Spleen (tissue), 11 donors: ENCODE results near the gene PRKCZ. TPM values are rescaled to one million over a fixed set of nuclear protein-coding genes. Genes with fewer than 3 reads are reported as not detected.

ENCODE experiments used
- DNase-seq: peaks from one replicate; pipeline ENCODE4 v3.0.0-alpha.2; 2020
- H3K27ac ChIP-seq, 8 donors: fragments of 200-600 bp; sonication (generic) in 7 of 8; 1 replicate in 4 of 8; 2 replicates in 4 of 8; pipeline versions ENCODE4 v1.5.0 to v1.8.0; 2016 to 2021; ENCODE audit warnings: inconsistent platforms in 4 of 8, mild to moderate bottlenecking in 4 of 8, moderate library complexity in 1 of 8
- H3K27me3 ChIP-seq, 7 donors: fragments of 200-600 bp; sonication (generic) in 6 of 7; replicated peaks in 1 of 7; 1 replicate in 4 of 7; 2 replicates in 3 of 7; pipeline versions ENCODE4 v1.5.0 to v1.8.0; 2016 to 2021; ENCODE audit warnings: inconsistent platforms in 3 of 7, mild to moderate bottlenecking in 1 of 7
- H3K36me3 ChIP-seq, 6 donors: fragments of 200-600 bp; sonication (generic) in 5 of 6; 1 replicate in 4 of 6; 2 replicates in 2 of 6; pipeline versions ENCODE4 v1.5.0 to v1.8.0; 2016 to 2021; ENCODE audit warnings: inconsistent platforms in 2 of 6
- H3K4me1 ChIP-seq, 6 donors: fragments of 200-600 bp; sonication (generic) in 5 of 6; 1 replicate in 3 of 6; 2 replicates in 3 of 6; pipeline versions ENCODE4 v1.5.0 to v1.8.0; 2016 to 2021; ENCODE audit warnings: inconsistent platforms in 3 of 6
- H3K4me3 ChIP-seq, 8 donors: fragments of 200-600 bp; sonication (generic) in 7 of 8; 1 replicate in 4 of 8; 2 replicates in 4 of 8; pipeline versions ENCODE4 v1.5.0 to v1.8.0; 2016 to 2021; ENCODE audit warnings: inconsistent platforms in 4 of 8, mild to moderate bottlenecking in 4 of 8, moderate library complexity in 2 of 8
- H3K9me3 ChIP-seq, 8 donors: fragments of 200-600 bp; sonication (generic) in 7 of 8; 1 replicate in 4 of 8; 2 replicates in 4 of 8; pipeline versions ENCODE4 v1.5.0 to v1.8.0; 2016 to 2021; ENCODE audit warnings: inconsistent platforms in 4 of 8
- CTCF ChIP-seq, 11 experiments: fragments of 200-600 bp in 7 of 11; fragments of 450-650 bp in 4 of 11; sonication (generic) in 4 of 11; IDR thresholded peaks in 8 of 11; conservative IDR thresholded peaks in 3 of 11; 1 replicate in 7 of 11; 2 replicates in 4 of 11; pipeline versions ENCODE4 v1.4.0 to v1.8.0; 2016 to 2021; ENCODE audit warnings: antibody characterized with exemption in 11 of 11, inconsistent platforms in 4 of 11, mild to moderate bottlenecking in 1 of 11
- POLR2A ChIP-seq, 3 donors: fragments of 450-650 bp; IDR thresholded peaks; one replicate each; pipeline ENCODE4 v1.5.1; 2017; ENCODE audit warnings: antibody characterized with exemption in 3 of 3, mild to moderate bottlenecking in 1 of 3
- POLR2AphosphoS5 ChIP-seq, 3 donors: sonication (generic); formaldehyde crosslinking; IDR thresholded peaks; one replicate each; pipeline ENCODE4 v1.5.1; 2017; ENCODE audit warnings: antibody characterized with exemption in 3 of 3
- WGBS, 5 donors: extraction: QIAGEN DNeasy Blood & Tissue Kit in 3 of 5; methylation state at CpG; one replicate each; pipeline versions ENCODE4 v1.1.5 to v1.1.7; 2013 to 2018; 5-methylcytosine and 5-hydroxymethylcytosine counted together
- intact Hi-C: fragments of 100-400 bp; cut with DNase I; formaldehyde crosslinking; loops from one replicate; pipeline ENCODE4 v1.15.0; 2023; ENCODE audit warnings: low total_unique reads
- polyA plus RNA-seq, 3 donors: library from polyadenylated mRNA; stranded (reverse); fragments of 200-250 nt; gene quantifications; one replicate each; pipeline ENCODE4 v1.2.1, GENCODE V29; 2013
- total RNA-seq, 7 donors: library from RNA; depleted of rRNA in 3 of 7; stranded (reverse); fragments of >200 nt in 3 of 7; fragmentation: NEBNext Ultra II Directional in 4 of 7; extraction: Animal tissue kit (Norgen Biotek cat#: 25700) in 4 of 7; gene quantifications; one replicate each; pipeline versions ENCODE4 v1.1.0 to v1.2.1, GENCODE V29; 2016 to 2021
- donor health status: healthy with polysubstance abuse.
- donor health status: DM: no; HTN: no; CAD: no; lungs with moderate emphysema.
- donor health status: DM: no; HTN: no; CAD: no.
- donor health status: Bipolar disorder and iron deficiency.
- donor health status: healthy.
- donor health status: DM: no; HTN: no; CAD: no.
- donor health status: DM: yes; HTN: yes; CAD: no.

PRKCZ gene
- total and polyA plus RNA-seq, 10 donors, result 17.6 to 61.8 (median 34.0) TPM

- H3K4me3 ChIP-seq, result no peak overlapping the region
- 88 to 95% (median 92%) methylated on average over 25 of the region's 25 CpGs for WGBS, 5 donors
- H3K27me3 ChIP-seq, result no peaks in the 10 kb centered on the region
- peaks cover 0 to 32% (median 6%) of the 10 kb centered on the region in 6 donors for H3K36me3 ChIP-seq
- H3K4me1 ChIP-seq, result peaks cover 2 to 32% (median 19%) of the 10 kb centered on the region in 6 donors
- no peak for DNase-seq
- intact Hi-C loops, result no loop called here
- TF ChIP-seq CTCF (IDR thresholded peaks at IDR 0.05 in 8 of 11, conservative IDR thresholded peaks at IDR 0.05 in 3 of 11), result no peak
- TF ChIP-seq POLR2A (IDR thresholded peaks at IDR 0.05), result no peak
- TF ChIP-seq POLR2AphosphoS5 (IDR thresholded peaks at IDR 0.05), result no peak
- H3K27ac ChIP-seq, result no peak overlapping the region
- no peaks in the 10 kb centered on the region for H3K9me3 ChIP-seq
Observed at GRCh38 chr1:2103266-2103900, 53.2 kb downstream of the PRKCZ start.

- H3K27me3 ChIP-seq, result no peaks in the 10 kb centered on the region
- DNase-seq, result no peak
- WGBS, 5 donors, result 80 to 94% (median 88%) methylated on average over 22 of the region's 22 CpGs
- H3K4me1 ChIP-seq, result peaks cover 2 to 27% (median 18%) of the 10 kb centered on the region in 6 donors
- no peak overlapping the region for H3K4me3 ChIP-seq
- peaks cover 0 to 30% (median 6%) of the 10 kb centered on the region in 6 donors for H3K36me3 ChIP-seq
- H3K9me3 ChIP-seq, result no peaks in the 10 kb centered on the region
- no peak for TF ChIP-seq POLR2AphosphoS5 (IDR thresholded peaks at IDR 0.05)
- no peak for TF ChIP-seq POLR2A (IDR thresholded peaks at IDR 0.05)
- intact Hi-C loops, result no loop called here
- H3K27ac ChIP-seq, result no peak overlapping the region
Observed at GRCh38 chr1:2103901-2104590, 53.8 kb downstream of the PRKCZ start.

GRCh38 chr1:2104621-2105427 is 54.6 kb downstream of the PRKCZ start:
- intact Hi-C loops, result no loop called here
- Histone ChIP-seq H3K36me3 (peaks cover 0 to 30% (median 6%) of the 10 kb centered on the region in 6 donors), H3K9me3 (no peaks in the 10 kb centered on the region), H3K4me3 (no peak overlapping the region), H3K27me3 (no peaks in the 10 kb centered on the region), H3K27ac (no peak overlapping the region), H3K4me1 (peaks cover 0 to 19% (median 11%) of the 10 kb centered on the region in 6 donors)
- no peak for TF ChIP-seq POLR2AphosphoS5 (IDR thresholded peaks at IDR 0.05)
- TF ChIP-seq CTCF (IDR thresholded peaks at IDR 0.05 in 8 of 11, conservative IDR thresholded peaks at IDR 0.05 in 3 of 11), result no peak
- TF ChIP-seq POLR2A (IDR thresholded peaks at IDR 0.05), result no peak
- no peak for DNase-seq
- 69 to 81% (median 77%) methylated on average over 32 of the region's 32 CpGs for WGBS, 5 donors

GRCh38 chr1:2105781-2106524 is 55.7 kb downstream of the PRKCZ start:
- H3K4me1 ChIP-seq, result peaks cover 0 to 9% (median 1%) of the 10 kb centered on the region in 6 donors
- H3K27me3 ChIP-seq, result no peaks in the 10 kb centered on the region
- WGBS, 5 donors, result 85 to 95% (median 90%) methylated on average over 15 to 19 of the region's 19 CpGs
- DNase-seq, result no peak
- intact Hi-C loops, result no loop called here
- H3K27ac ChIP-seq, result no peak overlapping the region
- no peaks in the 10 kb centered on the region for H3K9me3 ChIP-seq
- TF ChIP-seq CTCF (IDR thresholded peaks at IDR 0.05 in 8 of 11, conservative IDR thresholded peaks at IDR 0.05 in 3 of 11) (no peak), POLR2AphosphoS5 (IDR thresholded peaks at IDR 0.05) (no peak), POLR2A (IDR thresholded peaks at IDR 0.05) (no peak)
- H3K4me3 ChIP-seq, result no peak overlapping the region
- peaks cover 0 to 30% (median 6%) of the 10 kb centered on the region in 6 donors for H3K36me3 ChIP-seq
